ENCODE measurements around the gene PCED1B.

The PCED1B gene

DNA sequence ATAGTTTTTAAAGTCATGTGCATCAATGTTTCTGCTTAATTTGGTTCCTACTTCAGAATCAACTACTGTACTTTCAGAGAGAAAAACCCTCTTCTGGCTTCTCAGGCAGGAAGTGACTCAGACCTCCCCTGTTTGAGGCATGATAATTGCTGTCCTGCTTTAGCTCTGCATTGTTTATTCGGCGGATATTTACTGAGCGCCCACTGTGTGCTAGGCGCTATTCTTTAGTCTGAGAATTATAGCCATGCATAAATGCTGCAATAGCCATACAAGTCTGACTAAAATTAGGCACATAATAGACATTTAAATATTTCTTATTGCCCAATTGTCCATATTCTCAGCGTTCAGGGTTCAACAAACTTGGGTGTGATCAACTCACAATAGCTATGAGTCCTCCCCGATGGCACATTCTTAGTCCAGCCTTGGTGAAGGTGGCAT lies 6.4 kb downstream of the PCED1B start:
- H3K23ac ChIP-seq (ENCODE audit: low read length), result no peak overlapping the region
- no peak overlapping the region for H3K4me3 ChIP-seq (ENCODE audit: low read length)
- no CpG with 5 or more reads among the region's 6 CpGs for WGBS (ENCODE audit: extremely low coverage, insufficient coverage, low lambda C conversion rate)
- no peak overlapping the region for H4K5ac ChIP-seq (ENCODE audit: low read length)
- no peak overlapping the region for H2AK5ac ChIP-seq (ENCODE audit: low read length)
- H3K4me2 ChIP-seq (ENCODE audit: low read length), result no peak overlapping the region
- peak overlapping the region; percentile 64 for H3K56ac ChIP-seq (ENCODE audit: low read length)
- peak overlapping the region; percentile 55 for H3K27ac ChIP-seq (ENCODE audit: low read depth, low read length)
- no peak overlapping the region for H2BK15ac ChIP-seq (replicated peaks; ENCODE audit: low read depth)
- no peak overlapping the region for H3K9ac ChIP-seq (ENCODE audit: low read length)
- H2BK5ac ChIP-seq (ENCODE audit: low read length), result peak overlapping the region; percentile 78
- H3K79me1 ChIP-seq (ENCODE audit: low read length), result no peaks in the 10 kb centered on the region
- H3K4ac ChIP-seq (ENCODE audit: low read depth, low read length), result peak overlapping the region; percentile 87
- DNase-seq, result peak; percentile 94
- peak overlapping the region; percentile 97 for H3K18ac ChIP-seq (ENCODE audit: low read length)
- H4K8ac ChIP-seq (ENCODE audit: low read depth, low read length), result peak overlapping the region; percentile 81
- no peaks in the 10 kb centered on the region for H3K79me2 ChIP-seq (ENCODE audit: control insufficient read depth, insufficient read depth, low read length)
- H3K36me3 ChIP-seq (ENCODE audit: control insufficient read depth, insufficient read depth, low read length), result no peaks in the 10 kb centered on the region
- peaks cover 12% of the 10 kb centered on the region for H3K4me1 ChIP-seq (ENCODE audit: control insufficient read depth, low read depth, low read length)
- H3K27me3 ChIP-seq (ENCODE audit: insufficient read depth, low read length, poor library complexity), result no peaks in the 10 kb centered on the region
- H2BK120ac ChIP-seq (ENCODE audit: low read depth, low read length), result peak overlapping the region; percentile 88

DNA sequence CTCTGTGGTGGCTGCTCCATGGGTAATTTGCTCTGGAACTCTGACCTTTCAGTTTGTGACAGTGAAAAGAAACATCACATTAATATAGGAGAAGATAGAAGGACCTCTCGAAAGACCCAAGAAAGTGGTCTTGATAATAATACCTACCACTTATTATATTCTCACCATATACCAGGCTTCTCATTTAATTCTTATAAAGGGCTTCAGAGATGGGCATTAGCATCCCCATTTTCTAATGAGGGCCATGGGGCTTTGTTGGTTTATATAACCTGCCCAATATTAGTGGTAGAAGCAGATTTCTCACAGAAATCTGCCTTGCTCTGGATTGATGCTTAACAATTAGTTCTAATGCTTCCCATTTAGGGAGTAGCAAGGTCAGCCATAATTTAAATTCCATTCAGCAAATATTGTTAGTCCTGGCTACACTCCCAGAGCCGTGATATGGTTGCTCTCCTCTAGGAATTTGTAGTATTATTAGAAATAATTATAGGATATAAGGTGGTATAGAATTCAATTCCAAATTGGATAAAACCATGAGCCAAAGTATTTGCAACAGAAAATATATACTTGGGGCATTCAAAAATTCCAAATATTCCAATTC lies 7.8 kb downstream of the PCED1B start:
- no peak overlapping the region for H3K56ac ChIP-seq (ENCODE audit: low read length)
- no peak overlapping the region for H2BK5ac ChIP-seq (ENCODE audit: low read length)
- no peak overlapping the region for H3K4ac ChIP-seq (ENCODE audit: low read depth, low read length)
- no peaks in the 10 kb centered on the region for H3K79me1 ChIP-seq (ENCODE audit: low read length)
- no peak overlapping the region for H3K27ac ChIP-seq (ENCODE audit: low read depth, low read length)
- no peak overlapping the region for H3K9ac ChIP-seq (ENCODE audit: low read length)
- peaks cover 12% of the 10 kb centered on the region for H3K4me1 ChIP-seq (ENCODE audit: control insufficient read depth, low read depth, low read length)
- H3K27me3 ChIP-seq (ENCODE audit: insufficient read depth, low read length, poor library complexity), result no peaks in the 10 kb centered on the region
- no peak overlapping the region for H4K5ac ChIP-seq (ENCODE audit: low read length)
- H2BK120ac ChIP-seq (ENCODE audit: low read depth, low read length), result peak overlapping the region; percentile 61
- H3K23ac ChIP-seq (ENCODE audit: low read length), result no peak overlapping the region
- H3K4me2 ChIP-seq (ENCODE audit: low read length), result no peak overlapping the region
- H2BK15ac ChIP-seq (replicated peaks; ENCODE audit: low read depth), result peak overlapping the region; percentile 96
- H2AK5ac ChIP-seq (ENCODE audit: low read length), result no peak overlapping the region
- no CpG with 5 or more reads among the region's 2 CpGs for WGBS (ENCODE audit: extremely low coverage, insufficient coverage, low lambda C conversion rate)
- no peaks in the 10 kb centered on the region for H3K79me2 ChIP-seq (ENCODE audit: control insufficient read depth, insufficient read depth, low read length)
- DNase-seq, result no peak
- H3K36me3 ChIP-seq (ENCODE audit: control insufficient read depth, insufficient read depth, low read length), result no peaks in the 10 kb centered on the region
- H3K18ac ChIP-seq (ENCODE audit: low read length), result peak overlapping the region; percentile 90
- H4K8ac ChIP-seq (ENCODE audit: low read depth, low read length), result no peak overlapping the region
- H3K4me3 ChIP-seq (ENCODE audit: low read length), result no peak overlapping the region

DNA sequence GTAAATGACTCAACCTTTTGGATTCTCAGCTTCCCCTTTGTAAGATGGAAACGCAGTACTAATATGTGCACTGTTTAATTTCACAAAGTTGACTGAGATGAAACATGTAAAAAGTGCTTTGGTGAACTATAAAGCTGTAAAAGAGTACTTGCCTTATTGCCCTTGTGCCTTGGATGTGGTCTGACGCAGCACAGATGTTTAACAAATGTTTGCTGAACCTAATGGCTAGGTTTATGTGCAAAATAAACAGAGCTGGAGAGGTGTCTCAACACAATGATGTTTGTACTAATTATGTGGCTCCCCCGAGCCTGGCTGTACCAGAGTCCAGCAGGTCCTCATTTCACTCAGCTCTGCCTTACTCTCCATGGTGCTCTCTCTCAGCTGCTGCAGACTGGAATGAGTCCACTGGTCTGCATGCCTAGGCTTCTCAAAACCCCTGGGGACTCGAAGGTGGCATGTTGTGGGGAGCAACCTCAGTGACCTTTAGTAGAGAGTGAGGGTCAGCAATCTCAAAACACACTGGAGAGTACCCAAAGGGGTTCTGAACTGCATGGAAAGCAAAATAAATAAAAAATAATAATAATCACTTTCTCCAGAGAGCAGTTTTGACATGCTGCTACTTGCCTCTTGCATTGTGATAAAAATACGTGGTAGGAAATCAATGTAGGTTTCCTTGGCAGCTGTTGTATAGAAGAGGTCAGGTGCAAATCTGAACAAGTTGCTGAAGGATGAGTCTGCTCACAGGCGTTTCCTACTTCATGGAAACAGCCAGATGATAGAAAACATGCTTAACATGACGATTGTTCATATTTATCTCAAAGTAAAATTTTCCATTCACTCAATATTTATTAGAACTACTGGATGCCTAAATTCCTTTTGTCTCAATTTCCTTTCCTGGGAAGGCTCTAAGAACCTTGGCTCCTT lies 8.9 kb downstream of the PCED1B start:
- Histone ChIP-seq H3K4me3 (ENCODE audit: low read length) (no peak overlapping the region), H2AK5ac (ENCODE audit: low read length) (no peak overlapping the region), H3K79me2 (ENCODE audit: control insufficient read depth, insufficient read depth, low read length) (no peaks in the 10 kb centered on the region), H3K23ac (ENCODE audit: low read length) (no peak overlapping the region), H3K4me1 (ENCODE audit: control insufficient read depth, low read depth, low read length) (peaks cover 7% of the 10 kb centered on the region), H3K4ac (ENCODE audit: low read depth, low read length) (peak overlapping the region; percentile 68), H3K27me3 (ENCODE audit: insufficient read depth, low read length, poor library complexity) (no peaks in the 10 kb centered on the region), H3K9ac (ENCODE audit: low read length) (no peak overlapping the region), H4K5ac (ENCODE audit: low read length) (no peak overlapping the region), H3K56ac (ENCODE audit: low read length) (peak overlapping the region; percentile 29), H3K4me2 (ENCODE audit: low read length) (no peak overlapping the region), H2BK5ac (ENCODE audit: low read length) (no peak overlapping the region), H3K27ac (ENCODE audit: low read depth, low read length) (no peak overlapping the region), H3K18ac (ENCODE audit: low read length) (peak overlapping the region; percentile 16), H2BK15ac (replicated peaks; ENCODE audit: low read depth) (peak overlapping the region; percentile 92), H2BK120ac (ENCODE audit: low read depth, low read length) (no peak overlapping the region), H3K79me1 (ENCODE audit: low read length) (no peaks in the 10 kb centered on the region), H4K8ac (ENCODE audit: low read depth, low read length) (no peak overlapping the region), H3K36me3 (ENCODE audit: control insufficient read depth, insufficient read depth, low read length) (no peaks in the 10 kb centered on the region)
- no CpG with 5 or more reads among the region's 7 CpGs for WGBS (ENCODE audit: extremely low coverage, insufficient coverage, low lambda C conversion rate)
- DNase-seq, result no peak

DNA sequence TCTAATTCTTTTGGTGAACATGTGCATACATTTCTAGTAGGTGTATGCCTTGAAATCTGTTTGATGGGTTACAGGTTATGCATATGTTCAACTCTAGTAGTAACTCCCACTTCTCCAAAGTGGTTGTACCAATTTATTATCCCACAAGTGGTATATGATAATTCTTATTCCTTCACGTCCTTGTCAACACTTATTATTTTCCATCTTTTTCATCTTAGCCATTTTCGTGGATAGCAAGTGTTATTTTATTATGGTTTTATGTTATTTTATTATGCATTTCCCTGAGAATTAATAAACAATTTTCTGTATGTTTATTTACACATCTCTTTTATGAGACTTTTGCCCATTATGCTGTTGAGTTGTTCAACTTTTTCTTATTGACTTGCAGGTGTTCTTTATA lies 11.6 kb downstream of the PCED1B start:
- DNase-seq, result no peak
- Histone ChIP-seq H3K4me3 (ENCODE audit: low read length) (no peak overlapping the region), H3K23ac (ENCODE audit: low read length) (no peak overlapping the region), H3K4ac (ENCODE audit: low read depth, low read length) (no peak overlapping the region), H3K27ac (ENCODE audit: low read depth, low read length) (no peak overlapping the region), H3K4me2 (ENCODE audit: low read length) (no peak overlapping the region), H3K9ac (ENCODE audit: low read length) (no peak overlapping the region), H3K79me1 (ENCODE audit: low read length) (no peaks in the 10 kb centered on the region), H2BK15ac (replicated peaks; ENCODE audit: low read depth) (no peak overlapping the region), H2BK120ac (ENCODE audit: low read depth, low read length) (no peak overlapping the region), H3K79me2 (ENCODE audit: control insufficient read depth, insufficient read depth, low read length) (no peaks in the 10 kb centered on the region), H3K36me3 (ENCODE audit: control insufficient read depth, insufficient read depth, low read length) (no peaks in the 10 kb centered on the region), H2BK5ac (ENCODE audit: low read length) (no peak overlapping the region), H2AK5ac (ENCODE audit: low read length) (no peak overlapping the region), H3K27me3 (ENCODE audit: insufficient read depth, low read length, poor library complexity) (no peaks in the 10 kb centered on the region), H3K4me1 (ENCODE audit: control insufficient read depth, low read depth, low read length) (no peaks in the 10 kb centered on the region), H3K56ac (ENCODE audit: low read length) (no peak overlapping the region), H3K18ac (ENCODE audit: low read length) (no peak overlapping the region), H4K8ac (ENCODE audit: low read depth, low read length) (no peak overlapping the region), H4K5ac (ENCODE audit: low read length) (no peak overlapping the region)
- WGBS (ENCODE audit: extremely low coverage, insufficient coverage, low lambda C conversion rate), result no CpG with 5 or more reads among the region's 2 CpGs

DNA sequence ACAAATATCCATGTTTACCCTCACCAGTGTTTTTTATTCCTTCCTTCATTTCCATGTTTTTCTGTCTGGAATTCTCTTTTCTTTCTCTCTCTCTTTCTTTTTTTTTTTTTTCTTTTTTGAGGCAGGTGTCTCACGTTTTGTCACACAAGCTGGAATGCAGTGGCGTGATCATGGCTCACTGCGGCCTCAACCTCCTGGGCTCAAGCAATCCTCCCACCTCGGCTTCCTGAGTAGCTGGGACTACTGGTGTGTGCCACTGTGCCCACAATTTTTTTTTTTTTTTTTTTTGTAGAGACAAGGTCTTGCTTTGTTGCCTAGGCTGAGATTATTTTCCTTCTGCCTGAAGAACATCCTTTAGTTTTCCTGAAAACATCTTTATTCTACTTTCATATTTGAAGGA lies 15.4 kb downstream of the PCED1B start:
- H3K9ac ChIP-seq (ENCODE audit: low read length), result no peak overlapping the region
- no peak overlapping the region for H2BK120ac ChIP-seq (ENCODE audit: low read depth, low read length)
- H2AK5ac ChIP-seq (ENCODE audit: low read length), result no peak overlapping the region
- H3K79me2 ChIP-seq (ENCODE audit: control insufficient read depth, insufficient read depth, low read length), result no peaks in the 10 kb centered on the region
- H3K4ac ChIP-seq (ENCODE audit: low read depth, low read length), result no peak overlapping the region
- no peaks in the 10 kb centered on the region for H3K79me1 ChIP-seq (ENCODE audit: low read length)
- no peak overlapping the region for H3K23ac ChIP-seq (ENCODE audit: low read length)
- H3K4me2 ChIP-seq (ENCODE audit: low read length), result no peak overlapping the region
- H2BK15ac ChIP-seq (replicated peaks; ENCODE audit: low read depth), result no peak overlapping the region
- H3K4me3 ChIP-seq (ENCODE audit: low read length), result no peak overlapping the region
- no peaks in the 10 kb centered on the region for H3K36me3 ChIP-seq (ENCODE audit: control insufficient read depth, insufficient read depth, low read length)
- H3K18ac ChIP-seq (ENCODE audit: low read length), result no peak overlapping the region
- no peak overlapping the region for H2BK5ac ChIP-seq (ENCODE audit: low read length)
- H3K4me1 ChIP-seq (ENCODE audit: control insufficient read depth, low read depth, low read length), result no peaks in the 10 kb centered on the region
- no CpG with 5 or more reads among the region's 4 CpGs for WGBS (ENCODE audit: extremely low coverage, insufficient coverage, low lambda C conversion rate)
- H4K8ac ChIP-seq (ENCODE audit: low read depth, low read length), result no peak overlapping the region
- DNase-seq, result no peak
- H3K27me3 ChIP-seq (ENCODE audit: insufficient read depth, low read length, poor library complexity), result no peaks in the 10 kb centered on the region
- no peak overlapping the region for H4K5ac ChIP-seq (ENCODE audit: low read length)
- H3K27ac ChIP-seq (ENCODE audit: low read depth, low read length), result no peak overlapping the region
- no peak overlapping the region for H3K56ac ChIP-seq (ENCODE audit: low read length)

All from mesendoderm (in vitro differentiated cells).